ENCODE results near the gene UBE2B.

UBE2B gene

DNA sequence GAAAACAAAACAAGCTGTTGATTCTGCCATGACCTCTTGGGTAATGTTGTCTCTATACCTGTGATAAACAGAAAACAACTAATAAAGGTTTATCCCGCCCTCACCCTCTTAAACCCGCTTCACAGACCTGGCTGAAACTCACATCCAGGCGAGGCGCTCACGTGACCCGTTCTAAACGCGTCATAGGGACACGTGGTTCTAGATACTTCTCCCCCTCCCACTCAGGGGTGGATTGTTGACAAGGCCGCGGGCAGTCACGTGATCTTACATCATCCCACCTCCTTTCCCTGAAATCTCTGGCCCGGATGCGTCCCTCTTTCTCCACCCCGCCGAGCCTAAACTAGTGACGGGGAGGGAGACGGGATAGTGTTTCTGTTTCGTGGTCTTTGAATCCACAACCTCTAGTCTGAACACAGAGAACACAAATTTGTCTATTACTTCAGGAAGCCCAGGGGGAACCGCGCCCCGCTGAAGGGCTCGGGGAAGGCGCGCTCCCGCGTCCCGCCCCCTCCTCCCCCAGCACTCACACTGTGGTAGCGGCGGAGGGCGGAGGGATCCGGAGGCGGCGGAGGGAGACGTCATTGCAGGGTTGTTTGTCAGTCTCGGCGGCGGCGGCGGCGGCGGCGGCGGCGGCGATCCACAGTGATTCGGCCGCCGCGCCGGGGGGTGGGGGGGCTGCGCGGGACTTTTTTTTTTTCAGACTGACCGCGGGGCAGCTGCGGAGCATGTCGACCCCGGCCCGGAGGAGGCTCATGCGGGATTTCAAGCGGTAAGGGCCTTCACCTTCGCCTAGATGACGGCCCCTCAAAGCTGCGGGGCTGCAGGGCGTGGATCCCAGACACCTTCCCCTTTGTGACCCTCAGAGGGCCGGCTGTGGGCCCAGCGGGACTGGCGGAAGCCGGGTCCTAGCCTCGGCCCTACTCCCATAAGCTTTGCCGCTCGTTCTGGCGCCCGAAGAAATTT lies at the start of gene UBE2B:
Gene UBE2B (plus strand): TSS at position 699 of the 963 bp plus-strand sequence. CDS start 27 bp downstream, at position 726.
- TF ChIP-seq, protein P1, sequence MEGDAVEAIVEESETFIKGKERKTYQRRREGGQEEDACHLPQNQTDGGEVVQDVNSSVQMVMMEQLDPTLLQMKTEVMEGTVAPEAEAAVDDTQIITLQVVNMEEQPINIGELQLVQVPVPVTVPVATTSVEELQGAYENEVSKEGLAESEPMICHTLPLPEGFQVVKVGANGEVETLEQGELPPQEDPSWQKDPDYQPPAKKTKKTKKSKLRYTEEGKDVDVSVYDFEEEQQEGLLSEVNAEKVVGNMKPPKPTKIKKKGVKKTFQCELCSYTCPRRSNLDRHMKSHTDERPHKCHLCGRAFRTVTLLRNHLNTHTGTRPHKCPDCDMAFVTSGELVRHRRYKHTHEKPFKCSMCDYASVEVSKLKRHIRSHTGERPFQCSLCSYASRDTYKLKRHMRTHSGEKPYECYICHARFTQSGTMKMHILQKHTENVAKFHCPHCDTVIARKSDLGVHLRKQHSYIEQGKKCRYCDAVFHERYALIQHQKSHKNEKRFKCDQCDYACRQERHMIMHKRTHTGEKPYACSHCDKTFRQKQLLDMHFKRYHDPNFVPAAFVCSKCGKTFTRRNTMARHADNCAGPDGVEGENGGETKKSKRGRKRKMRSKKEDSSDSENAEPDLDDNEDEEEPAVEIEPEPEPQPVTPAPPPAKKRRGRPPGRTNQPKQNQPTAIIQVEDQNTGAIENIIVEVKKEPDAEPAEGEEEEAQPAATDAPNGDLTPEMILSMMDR (IDR thresholded peaks at IDR 0.05): no peak

DNA sequence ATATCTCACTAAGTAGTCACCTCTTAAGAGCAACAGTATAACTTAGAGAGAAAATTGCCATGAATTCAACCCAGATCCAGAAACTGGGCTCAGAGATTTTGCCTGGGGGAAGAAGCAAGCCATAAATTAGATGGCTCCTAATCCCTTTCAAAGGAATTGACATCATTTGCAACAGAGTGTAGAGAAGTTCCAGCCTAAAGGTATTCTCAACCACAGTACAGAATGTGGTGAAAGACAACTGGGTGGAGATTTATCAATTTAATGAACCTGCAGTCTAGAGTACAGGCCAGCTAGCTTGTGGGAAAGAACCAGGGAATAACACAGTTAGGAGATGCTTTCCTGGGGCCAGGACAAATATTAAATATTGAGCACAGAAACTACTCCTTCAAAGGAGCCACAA lies 44.0 kb upstream of the UBE2B start:
- TF ChIP-seq, protein P1 (IDR thresholded peaks at IDR 0.05): no peak

DNA sequence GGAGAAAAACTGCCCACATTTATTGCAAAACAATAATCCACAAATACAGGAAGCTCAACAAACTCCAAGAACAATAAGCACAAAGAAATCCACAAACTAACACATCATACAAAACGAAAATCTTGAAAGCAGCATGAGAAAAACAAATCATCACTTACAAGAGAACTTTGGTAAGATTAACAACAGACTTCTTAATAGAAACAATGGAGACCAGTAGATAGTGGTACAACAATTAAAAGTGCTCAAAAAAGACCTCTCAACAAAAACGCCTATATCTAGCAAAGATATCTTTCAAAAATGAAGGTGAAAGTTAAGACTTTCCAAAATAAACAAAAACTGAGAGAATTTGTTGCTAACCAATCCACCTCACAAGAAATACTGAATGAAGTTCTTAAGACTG lies 42.8 kb upstream of the UBE2B start:
- TF ChIP-seq, protein P1 (IDR thresholded peaks at IDR 0.05): no peak

DNA sequence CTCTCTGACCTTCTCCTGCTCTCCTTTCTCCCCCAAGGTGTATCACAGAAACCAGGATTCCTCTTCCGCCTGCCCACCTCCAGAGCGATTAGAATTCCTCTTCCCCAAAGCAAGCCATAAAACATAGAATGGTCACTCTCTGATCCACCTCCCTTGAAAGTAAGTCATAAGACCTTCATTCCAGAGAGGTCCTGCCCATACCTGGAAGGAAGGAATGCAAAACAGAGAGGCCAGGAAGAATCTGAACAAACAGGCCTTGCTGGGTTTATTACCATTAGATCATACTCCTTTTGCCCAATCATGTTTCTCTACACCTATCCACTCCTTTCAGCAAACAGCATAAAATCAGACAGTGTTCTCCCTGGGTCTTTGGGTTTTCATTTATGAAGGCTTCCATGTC lies 25.4 kb upstream of the UBE2B start:
- TF ChIP-seq, protein P1 (IDR thresholded peaks at IDR 0.05): no peak

DNA sequence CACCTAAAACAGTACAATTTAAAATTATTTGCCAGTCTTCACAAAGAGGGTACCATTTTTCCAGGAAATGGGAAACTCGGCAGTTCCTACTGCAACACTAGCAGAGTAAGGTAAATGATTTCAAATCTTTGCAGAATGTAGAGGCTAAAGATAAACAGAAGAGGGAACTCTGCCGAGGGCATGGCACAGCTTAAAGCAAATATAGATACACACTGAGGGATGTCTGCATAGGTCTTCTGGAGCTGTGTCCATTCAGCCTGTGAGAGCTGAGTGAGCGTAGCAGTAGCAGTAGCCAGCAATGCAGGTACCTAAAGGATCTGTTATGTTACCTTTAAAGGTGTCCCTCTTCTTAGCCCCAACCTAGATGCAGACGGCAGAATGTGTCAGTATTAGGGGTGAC lies 21.9 kb upstream of the UBE2B start:
- TF ChIP-seq, protein P1 (IDR thresholded peaks at IDR 0.05): no peak

DNA sequence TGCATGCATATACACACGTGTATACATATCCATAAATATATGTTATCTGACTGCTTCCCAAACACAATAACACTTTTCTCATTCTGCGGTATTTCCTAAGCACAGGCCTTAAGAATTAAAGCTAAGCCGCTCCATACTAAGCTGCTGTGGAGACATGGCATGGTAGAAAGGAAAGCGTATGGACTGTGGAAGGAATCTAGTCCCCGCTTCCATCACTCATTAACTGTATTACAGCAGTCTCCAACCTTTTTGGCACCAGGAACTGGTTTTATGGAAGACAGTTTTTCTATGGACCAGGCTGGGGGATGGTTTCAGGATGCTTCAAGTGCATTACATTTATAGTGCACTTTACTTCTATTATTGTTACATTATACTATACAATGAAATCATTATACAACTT lies 15.7 kb upstream of the UBE2B start:
- TF ChIP-seq, protein P1 (IDR thresholded peaks at IDR 0.05): no peak

DNA sequence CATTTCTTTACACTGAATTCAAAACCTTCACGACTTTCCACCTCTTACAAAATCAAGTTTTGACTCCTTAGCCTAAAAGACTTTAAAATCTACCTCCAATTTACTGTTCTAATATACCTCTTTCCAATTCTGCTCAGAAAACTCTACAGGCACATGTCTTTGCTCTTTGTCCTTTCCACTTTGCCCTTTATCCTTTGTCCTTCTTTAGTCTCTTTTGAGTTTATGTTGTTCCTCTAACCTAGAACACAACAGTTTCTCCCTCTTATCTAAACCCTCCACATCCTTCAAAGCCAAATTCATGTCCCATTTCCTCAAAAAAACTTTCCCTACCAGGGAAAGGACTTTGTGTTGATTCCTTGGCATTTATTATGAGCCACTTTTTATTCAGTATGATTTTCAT lies 5.8 kb upstream of the UBE2B start:
- TF ChIP-seq, protein P1 (IDR thresholded peaks at IDR 0.05): no peak

Data from LNCAP (cell line).